Nucleus accumbens (tissue), 56 donors: ENCODE results near the gene MEIS1.

Source experiments
- DNase-seq, 56 donors: peaks; one replicate each; lab custom pipeline; 2025; lab: John Stamatoyannopoulos, UW

Gene MEIS1

GRCh38 chr2:66431274-66431642 lies 3.7 kb upstream of the MEIS1 start:
- no peak for DNase-seq

GRCh38 chr2:66431846-66432587 lies 2.9 kb upstream of the MEIS1 start:
- no peak for DNase-seq

GRCh38 chr2:66432801-66433694 lies 1.9 kb upstream of the MEIS1 start:
- peak in 55 of 56 donors; percentile 56 to 97 (median 88) for DNase-seq

- no peak for DNase-seq
Observed at GRCh38 chr2:66433695-66433944, 1.3 kb upstream of the MEIS1 start.

- peak in 35 of 56 donors; percentile 35 to 80 (median 66) for DNase-seq
Observed at GRCh38 chr2:66433945-66434678, 813 bp upstream of the MEIS1 start.

- DNase-seq, result peak in 1 of 56 donors; percentile 44
Observed at GRCh38 chr2:66435549-66435875, 587 bp downstream of the MEIS1 start.

- no peak for DNase-seq
Observed at GRCh38 chr2:66435963-66436362, 1.0 kb downstream of the MEIS1 start.

GRCh38 chr2:66436581-66437001 lies 1.7 kb downstream of the MEIS1 start:
- DNase-seq, result no peak

GRCh38 chr2:66437109-66437690 lies 2.3 kb downstream of the MEIS1 start:
- DNase-seq, result no peak

GRCh38 chr2:66437691-66438497 lies 3.0 kb downstream of the MEIS1 start:
- peak in 18 of 56 donors; percentile 24 to 74 (median 49) for DNase-seq

GRCh38 chr2:66438498-66438833 lies 3.5 kb downstream of the MEIS1 start:
- DNase-seq, result no peak

GRCh38 chr2:66438891-66439811 lies 4.2 kb downstream of the MEIS1 start:
- DNase-seq, result peak in 16 of 56 donors; percentile 22 to 51 (median 41)

GRCh38 chr2:66439812-66440542 lies 5.1 kb downstream of the MEIS1 start:
- DNase-seq, result peak in 12 of 56 donors; percentile 18 to 54 (median 39)

- DNase-seq, result peak in 1 of 56 donors; percentile 26
Observed at GRCh38 chr2:66440708-66441497, 6.0 kb downstream of the MEIS1 start.

GRCh38 chr2:66441581-66442320 lies 6.8 kb downstream of the MEIS1 start:
- DNase-seq, result no peak

- DNase-seq, result no peak
Observed at GRCh38 chr2:66442516-66443185, 7.7 kb downstream of the MEIS1 start.
